HG03469 (cell line): ENCODE results near the gene MCM5.
"Not testable (repeated sequence)": the region's sequence is repeated elsewhere in the genome, so short reads cannot be mapped to it uniquely, and the experiment has no call there.

Experiments used
- ATAC-seq: cut with Tn5 transposase; IDR thresholded peaks from one replicate; pipeline ENCODE4 v1.9.1; 2021; ENCODE audit warnings: mild to moderate bottlenecking, moderate library complexity, moderate number of reproducible peaks; ENCODE audit not compliant: unreplicated experiment

MCM5 gene

DNA sequence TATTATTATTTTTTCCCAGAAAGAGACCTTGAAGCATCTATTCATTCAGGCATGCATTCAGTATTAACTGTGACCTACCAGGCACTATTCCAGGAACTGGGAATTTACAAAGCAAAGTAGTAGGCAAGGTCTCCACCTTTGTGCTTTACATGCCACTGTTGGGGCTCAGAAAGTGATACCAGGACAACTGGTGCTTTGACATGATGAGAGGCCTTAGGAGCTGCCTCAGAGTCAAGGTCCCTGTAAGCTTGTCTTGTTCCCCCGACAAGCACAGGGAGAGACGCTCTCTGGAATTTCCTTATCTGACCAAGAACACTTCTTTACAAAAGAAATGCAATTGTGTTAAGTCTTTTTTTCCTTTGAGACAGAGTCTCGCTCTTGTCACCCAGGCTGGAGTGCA, 21.3 kb upstream of the MCM5 start:
- ATAC-seq = no peak

DNA sequence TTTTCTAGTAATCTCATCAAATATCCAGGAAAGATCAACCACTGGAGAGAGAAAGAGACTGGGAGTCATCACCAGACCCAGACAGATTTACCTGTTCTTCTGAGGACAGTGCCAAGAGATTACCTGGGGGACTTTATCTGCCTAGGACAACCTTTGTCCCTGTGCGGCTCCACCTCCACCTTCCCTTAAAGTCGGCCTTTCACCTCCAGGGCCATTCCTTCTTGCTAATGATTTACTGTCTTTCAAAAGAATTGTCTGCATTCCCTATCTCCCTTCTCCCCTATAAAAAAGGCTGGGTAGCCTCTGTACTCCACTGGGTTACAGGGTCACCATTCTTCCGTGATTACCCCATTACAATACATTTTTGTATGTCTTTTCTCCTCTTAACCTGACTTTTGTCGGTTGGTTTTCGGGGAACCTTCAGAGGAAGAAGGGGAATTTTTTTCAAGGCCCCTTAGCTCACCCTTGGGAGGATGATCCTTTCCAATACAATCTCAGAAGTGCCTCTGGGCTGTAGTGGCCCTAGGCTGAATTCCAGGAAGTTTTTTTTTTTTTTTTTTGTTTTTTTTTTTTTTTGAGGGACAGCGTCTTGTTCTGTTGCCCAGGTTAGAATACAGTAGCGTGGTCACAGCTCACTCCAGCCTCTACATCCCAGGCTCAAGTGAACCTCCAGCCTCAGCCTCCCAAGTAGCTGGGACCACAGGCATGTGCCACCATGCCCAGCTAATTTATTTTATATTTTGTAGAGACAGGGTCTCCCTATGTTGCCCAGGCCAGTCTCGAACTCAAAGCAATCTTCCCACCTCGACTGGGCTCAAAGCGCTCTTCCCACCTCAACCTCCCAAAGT, 20.6 kb upstream of the MCM5 start:
- no peak for ATAC-seq

DNA sequence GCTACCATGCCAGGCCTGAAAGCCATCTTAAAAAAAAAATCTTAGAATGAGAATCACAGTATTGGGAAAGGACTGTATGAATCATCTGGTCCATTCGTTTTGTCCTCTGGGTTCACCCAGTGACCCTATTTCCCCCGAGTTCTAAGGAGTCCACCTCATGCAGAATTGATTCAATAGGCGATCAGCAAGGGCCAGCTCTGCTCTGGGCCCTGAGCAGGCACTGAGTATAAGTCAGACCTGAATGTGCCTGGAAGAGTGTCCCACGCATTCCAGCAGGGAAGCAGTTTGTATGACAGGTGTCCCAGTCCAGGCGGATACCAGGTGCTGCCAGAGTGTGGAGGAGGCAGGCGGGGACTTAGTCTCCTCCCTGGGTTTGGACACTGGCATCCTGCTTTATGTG, 19.9 kb upstream of the MCM5 start:
- no peak for ATAC-seq

DNA sequence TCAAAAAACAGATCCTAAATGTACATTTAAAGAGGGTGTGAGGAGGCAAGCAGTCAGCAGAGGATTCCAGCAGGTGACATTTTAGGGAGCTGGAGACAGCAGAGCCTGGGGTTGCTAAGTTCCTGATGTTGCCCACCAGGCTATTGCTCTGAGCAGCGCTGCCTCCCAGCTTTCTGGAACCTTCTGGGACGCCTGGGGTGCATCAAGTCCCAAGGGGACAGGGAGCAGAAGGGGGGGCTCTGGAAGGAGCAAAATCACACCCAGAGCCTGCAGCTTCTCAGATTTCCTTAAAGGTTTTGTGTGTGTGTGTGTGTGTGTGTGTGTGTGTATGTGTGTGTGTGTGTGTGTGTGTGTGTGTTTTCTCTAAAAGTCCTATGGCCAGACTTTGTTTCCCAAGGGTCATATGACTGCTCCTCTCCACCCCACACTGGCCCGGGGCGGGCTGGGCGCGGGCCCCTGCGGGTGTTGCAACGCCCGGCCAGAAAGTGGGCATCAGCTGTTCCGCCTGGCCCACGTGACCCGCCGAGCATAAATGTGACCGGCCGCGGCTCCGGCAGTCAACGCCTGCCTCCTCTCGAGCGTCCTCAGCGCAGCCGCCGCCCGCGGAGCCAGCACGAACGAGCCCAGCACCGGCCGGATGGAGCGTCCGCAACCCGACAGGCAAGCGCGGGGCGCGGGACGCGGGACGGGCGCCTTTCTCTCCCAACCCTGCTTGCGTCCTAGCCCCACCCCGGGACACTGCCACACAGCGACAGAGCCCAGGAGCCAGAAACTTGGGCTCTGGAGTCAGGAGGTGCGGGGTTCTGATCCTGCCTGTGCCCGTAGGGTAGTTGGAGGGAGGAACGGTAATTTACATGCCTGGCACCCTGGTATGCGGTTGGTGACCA, 19.2 kb upstream of the MCM5 start, which contains the start of gene HMOX1:
TSS of gene HMOX1 (plus strand) at position 560 of the 887 bp plus-strand sequence. CDS start at position 638, 78 bp downstream.
- no peak for ATAC-seq

DNA sequence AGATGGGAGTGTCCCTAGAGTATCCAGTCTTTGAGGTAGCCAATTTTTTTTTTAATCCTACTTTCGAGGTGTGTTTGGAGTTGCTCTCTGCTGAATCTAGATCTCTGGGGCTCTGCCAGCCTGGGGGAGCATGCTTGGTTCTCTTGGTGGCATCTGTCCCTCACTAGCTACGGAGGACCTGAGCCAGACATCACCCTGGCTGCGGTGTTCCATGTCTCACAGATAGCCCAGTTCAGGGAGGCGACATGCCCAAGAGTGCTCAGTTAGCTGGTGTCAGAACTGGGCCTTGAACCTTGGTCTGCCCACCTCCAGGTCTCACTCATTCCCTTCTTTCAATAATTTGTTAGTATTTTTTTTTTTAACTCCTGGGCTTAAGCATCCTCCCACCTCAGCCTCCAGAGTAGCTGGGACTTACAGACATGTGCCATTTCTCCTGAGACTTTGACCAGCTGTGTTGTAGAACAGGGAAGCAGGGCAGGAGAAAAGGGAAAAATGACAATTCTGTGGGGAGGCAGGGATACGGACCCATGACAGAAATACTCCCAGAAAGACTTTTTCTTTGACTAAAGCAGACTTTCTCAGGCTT, 18.4 kb upstream of the MCM5 start:
- no peak for ATAC-seq

DNA sequence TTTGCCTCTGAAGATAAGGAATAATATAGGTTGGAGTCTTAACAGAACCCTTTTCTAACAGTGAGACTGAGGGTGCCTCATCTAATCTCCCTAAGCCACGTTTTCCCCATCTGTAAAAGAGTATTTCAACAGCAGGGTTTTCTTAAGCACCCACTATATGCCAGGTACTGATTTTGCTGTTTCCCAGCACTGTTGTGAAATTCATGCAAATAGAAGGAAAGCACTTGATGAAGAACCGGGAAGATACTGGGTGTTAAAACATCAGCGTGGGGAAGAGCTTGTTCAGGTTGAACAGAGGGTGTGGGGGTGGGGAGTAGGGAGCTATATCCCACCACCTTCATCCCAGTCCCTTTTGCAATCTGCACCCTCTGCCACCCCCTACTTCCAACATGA, 16.3 kb upstream of the MCM5 start:
- no peak for ATAC-seq

DNA sequence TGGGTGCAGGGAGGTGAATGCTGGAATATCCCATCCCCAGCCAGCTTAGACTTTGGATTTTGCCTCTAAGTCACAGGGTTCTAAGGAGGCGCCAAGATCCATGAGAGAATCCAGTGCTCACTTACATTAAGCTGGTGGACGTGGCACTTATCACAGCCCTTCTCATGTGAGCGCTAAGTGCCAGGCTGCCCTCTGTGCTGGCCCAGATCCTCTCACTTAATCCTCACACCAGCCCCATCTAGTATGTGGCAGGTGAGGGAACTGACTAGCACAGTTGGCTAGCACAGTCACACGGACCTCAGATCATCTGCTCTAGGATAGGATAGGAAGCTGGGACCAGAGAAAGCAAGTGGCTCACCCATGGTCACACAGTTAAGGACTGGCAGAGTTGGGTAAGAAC, 15.4 kb upstream of the MCM5 start:
- ATAC-seq = no peak

DNA sequence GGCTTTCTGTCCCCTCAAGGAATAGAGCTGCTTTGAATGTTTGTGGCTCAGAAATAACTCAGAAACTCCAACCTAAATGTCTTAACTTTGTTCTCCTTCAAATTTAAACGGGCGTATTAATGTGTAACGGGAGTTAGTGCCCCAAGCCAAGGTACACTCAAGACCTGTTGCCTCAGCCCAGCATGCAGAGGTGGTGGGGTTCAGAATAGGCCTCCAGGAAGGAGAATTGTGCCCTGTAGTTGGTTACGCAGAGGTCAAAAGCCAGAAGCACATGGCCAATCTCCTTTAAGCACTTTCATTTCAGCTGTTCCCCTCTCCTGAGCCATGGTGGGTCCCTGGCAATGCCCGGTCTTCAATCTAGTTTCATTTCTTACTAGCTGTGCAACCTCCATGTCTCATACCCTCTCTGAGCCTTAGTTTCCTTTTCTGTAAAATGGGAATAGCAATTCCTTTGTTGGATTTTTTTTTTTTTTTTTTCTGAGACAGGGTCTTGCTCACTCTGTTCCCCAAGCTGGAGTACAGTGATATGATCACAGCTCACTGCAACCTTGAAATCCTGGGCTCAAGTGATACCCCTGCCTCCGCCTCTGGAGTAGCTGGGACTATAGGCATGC, 14.9 kb upstream of the MCM5 start:
- ATAC-seq = no peak

DNA sequence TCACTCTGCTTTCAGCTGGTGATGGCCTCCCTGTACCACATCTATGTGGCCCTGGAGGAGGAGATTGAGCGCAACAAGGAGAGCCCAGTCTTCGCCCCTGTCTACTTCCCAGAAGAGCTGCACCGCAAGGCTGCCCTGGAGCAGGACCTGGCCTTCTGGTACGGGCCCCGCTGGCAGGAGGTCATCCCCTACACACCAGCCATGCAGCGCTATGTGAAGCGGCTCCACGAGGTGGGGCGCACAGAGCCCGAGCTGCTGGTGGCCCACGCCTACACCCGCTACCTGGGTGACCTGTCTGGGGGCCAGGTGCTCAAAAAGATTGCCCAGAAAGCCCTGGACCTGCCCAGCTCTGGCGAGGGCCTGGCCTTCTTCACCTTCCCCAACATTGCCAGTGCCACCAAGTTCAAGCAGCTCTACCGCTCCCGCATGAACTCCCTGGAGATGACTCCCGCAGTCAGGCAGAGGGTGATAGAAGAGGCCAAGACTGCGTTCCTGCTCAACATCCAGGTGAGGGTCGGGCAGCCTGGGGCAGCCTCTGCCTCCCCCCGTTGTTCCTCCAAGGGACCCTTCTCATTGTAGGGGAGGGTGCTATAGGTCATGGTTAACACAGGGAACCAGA, 13.2 kb upstream of the MCM5 start:
- no peak for ATAC-seq

DNA sequence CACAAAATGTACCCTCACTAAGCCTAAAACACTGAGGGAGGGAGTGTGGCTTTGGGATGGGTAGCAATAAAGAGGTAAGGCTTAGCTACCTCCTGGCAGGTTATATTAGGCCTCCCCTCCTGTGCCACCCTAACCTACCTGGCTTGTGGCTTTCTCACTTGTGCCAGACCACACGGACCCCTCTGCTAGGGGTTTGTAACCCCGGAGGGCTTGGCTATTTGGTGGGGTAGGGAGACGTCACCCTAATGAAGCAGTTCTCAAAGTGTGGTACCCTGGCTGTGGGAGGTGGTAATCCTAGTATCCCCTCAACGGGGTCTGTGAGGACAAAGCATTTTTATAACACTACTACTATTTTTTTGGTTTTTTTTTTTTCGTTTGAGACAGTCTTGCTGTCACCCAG, 9.0 kb upstream of the MCM5 start:
- no peak for ATAC-seq

DNA sequence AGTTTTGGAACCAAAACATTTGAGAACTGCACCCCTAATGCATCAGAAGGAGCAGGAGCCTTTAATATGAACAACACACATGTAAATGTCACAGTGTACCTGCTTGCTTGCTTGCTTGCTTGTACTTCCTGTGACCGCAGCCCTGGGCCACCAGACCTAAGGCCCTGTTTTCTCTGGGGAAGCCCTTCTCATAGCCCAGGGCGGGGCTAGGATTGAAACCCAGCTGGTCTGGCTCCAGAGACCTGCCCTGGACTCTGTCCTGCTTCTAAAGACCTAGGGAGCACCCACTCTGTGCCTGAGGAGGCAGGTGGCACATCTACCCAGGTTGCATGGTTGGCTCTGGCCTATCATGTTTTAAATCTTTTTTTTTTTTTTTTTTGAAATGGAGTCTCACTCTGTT, 7.6 kb upstream of the MCM5 start:
- ATAC-seq = no peak

DNA sequence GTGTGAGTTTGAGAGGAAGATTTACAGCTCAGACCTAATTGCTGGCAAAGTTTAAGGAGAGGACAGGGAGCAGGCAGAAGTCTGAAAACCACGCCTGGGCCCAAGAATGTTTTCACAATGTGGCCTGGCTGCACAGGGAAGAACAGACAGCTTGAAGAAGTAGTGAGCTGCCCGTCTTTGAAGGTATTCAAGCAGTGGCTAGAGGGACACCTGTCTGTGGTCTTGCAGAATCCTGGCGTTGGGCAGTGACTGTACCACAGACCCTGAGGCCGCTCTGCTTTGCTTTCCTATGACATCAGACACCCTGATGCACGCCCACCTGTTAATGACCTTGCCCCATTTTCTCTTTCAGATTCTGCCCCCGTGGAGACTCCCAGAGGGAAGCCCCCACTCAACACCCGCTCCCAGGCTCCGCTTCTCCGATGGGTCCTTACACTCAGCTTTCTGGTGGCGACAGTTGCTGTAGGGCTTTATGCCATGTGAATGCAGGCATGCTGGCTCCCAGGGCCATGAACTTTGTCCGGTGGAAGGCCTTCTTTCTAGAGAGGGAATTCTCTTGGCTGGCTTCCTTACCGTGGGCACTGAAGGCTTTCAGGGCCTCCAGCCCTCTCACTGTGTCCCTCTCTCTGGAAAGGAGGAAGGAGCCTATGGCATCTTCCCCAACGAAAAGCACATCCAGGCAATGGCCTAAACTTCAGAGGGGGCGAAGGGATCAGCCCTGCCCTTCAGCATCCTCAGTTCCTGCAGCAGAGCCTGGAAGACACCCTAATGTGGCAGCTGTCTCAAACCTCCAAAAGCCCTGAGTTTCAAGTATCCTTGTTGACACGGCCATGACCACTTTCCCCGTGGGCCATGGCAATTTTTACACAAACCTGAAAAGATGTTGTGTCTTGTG, 6.6 kb upstream of the MCM5 start:
- no peak for ATAC-seq

DNA sequence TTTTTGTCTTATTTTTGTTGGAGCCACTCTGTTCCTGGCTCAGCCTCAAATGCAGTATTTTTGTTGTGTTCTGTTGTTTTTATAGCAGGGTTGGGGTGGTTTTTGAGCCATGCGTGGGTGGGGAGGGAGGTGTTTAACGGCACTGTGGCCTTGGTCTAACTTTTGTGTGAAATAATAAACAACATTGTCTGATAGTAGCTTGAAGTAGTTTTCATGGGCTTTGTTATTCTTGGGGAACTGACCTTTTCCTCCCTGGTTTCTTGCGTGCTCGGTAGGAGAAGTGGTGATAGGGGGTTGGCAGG, 6.0 kb upstream of the MCM5 start:
- ATAC-seq = no peak

DNA sequence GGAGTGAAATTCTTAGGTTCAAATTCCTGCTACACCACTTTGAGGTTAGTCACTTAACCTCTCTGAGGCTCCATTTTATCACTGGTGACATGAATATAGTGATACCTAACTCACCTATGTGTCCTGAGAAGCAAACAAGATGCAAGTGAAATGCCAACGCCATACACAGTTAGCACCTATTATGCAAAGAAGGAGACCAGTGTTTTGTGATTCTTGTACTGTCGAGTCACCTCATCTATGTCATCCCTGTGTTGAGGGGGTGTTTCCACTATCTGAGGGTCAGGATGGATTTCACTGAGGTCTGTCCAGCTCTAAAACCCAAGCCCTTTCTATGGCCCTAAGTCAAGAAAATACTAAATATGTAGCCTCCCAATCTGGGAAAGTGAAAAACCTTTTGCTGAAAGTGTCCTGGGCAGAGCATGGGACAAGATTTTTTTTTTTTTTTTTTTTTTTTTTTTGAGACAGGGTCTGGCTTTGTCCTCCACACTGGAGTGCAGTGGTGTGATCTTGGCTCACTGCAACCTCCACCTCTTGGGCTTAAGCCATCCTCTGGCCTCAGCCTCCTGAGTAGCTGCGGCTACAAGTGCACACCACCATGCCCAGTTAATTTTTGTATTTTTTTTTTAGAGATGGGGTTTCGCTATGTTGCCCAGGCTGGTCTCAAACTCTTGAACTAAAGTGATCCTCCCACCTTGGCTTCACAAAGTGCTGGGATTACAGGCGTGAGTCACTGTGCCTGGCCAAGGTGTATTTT, 5.0 kb upstream of the MCM5 start:
- no peak for ATAC-seq

DNA sequence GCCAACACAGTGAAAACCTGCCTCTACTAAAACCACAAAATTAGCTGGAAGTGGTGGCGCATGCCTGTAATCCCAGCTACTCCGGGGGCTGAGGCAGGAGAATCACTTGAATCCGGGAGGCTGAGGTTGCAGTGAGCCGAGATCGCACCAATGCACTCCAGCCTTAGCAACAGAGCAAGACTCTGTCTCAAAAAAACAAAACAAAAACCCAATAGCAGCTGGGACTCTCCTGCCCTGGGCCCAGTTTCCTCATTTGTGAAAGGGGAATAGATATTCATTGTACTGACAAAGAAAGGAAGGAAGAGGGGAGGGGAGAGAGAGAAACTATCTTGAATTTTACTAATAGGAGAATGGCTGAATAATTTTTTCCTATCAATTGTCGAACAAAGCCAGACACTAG, 3.3 kb upstream of the MCM5 start:
- ATAC-seq = not testable (repeated sequence)

DNA sequence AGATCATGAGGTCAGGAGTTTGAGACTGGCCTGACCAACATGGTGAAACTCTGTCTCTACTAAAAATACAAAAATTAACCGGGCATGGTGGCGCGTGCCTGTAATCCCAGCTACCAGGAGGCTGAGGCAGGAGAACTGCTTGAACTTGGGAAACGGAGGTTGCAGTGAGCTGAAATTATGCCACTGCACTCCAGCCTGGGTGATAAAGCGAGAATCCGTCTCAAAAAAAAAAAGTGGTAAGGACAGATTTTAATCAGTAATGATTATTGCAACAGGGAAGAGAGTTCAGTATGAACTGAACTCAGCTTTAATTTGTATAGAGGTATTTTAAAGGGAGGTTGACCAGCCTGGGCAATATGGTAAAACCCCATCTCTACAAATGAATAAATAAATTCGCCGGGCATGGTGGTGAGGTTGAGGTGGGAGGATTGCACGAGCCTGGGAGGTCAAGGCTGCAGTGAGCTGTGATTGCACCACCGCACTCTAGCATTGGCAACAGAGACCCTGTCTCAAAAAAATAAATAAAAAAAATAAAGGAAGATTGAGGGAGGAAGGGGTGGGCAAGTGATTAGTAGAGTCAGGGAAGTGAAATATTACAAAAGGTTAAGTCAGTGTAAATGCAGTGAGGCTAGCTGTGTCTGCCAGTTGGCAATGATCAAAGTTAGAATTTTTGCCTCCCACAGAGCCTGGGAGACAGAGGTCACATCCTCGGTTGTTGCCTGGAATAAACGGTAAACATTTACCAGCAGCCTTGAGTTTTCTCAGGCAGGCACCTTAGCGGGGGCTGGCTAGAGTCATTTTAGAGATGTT, 2.6 kb upstream of the MCM5 start:
- no peak for ATAC-seq

DNA sequence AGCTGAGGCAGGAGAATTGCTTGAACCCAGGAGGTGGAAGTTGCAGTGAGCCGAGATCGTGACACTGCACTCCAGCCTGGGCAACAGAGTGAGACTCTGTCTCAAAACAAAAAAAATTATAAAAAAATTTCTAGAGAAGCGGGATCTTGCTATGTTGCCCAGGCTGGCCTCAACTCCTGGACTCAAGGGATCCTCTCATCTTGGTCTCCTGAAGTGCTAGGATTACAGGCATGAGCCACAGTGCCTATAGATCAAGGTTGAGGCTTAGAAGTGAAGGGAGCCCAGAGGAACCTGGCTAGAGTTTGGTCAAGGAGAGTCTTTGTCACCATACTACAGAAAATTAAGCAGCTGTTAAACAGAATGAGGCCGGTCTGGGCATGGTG, 1.4 kb upstream of the MCM5 start:
- no peak for ATAC-seq

DNA sequence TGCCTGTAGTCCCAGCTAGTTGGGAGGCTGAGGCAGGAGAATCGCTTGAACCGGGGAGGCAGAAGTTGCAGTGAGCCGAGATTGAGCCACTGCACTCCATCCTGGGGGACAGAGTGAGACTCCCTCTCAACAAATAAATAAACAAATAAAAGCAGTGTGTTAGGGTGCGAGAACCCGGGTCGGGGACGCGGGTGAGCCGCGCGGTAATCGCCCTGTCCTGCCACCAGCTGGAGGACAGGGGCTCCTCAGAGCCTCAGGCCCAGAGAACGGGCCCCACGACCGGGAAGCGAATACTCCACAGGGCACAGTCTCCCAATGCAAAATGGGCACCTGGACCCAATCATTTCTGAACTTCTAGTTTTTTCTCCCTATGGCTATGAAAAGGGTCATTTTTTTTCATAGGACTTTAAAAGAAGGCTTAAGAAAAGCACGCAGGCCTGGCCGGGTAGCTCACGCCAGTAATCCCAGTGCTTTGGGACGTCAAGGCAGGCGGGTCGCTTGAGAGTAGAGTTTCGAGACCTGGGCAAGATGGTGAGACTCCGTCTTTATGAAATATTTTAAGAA, 744 bp upstream of the MCM5 start:
- no peak for ATAC-seq
